Ureter (tissue), 1 donor: ENCODE results near the gene APBB1. TPM values are rescaled to one million over a fixed set of nuclear protein-coding genes. Genes with fewer than 3 reads are reported as not detected.

ENCODE experiments used
- DNase-seq: peaks from one replicate; pipeline ENCODE4 v3.0.0-alpha.2; 2020; ENCODE audit warnings: low spot score
- total RNA-seq: library from RNA; stranded (reverse); gene quantifications from one replicate; pipeline ENCODE4 v1.2.4, GENCODE V29; 2023
- donor health status: DM: yes; HTN: yes; CAD: no.

APBB1 gene
- total RNA-seq, 1 donor from 2014 or later, result 24.9 TPM

DNA sequence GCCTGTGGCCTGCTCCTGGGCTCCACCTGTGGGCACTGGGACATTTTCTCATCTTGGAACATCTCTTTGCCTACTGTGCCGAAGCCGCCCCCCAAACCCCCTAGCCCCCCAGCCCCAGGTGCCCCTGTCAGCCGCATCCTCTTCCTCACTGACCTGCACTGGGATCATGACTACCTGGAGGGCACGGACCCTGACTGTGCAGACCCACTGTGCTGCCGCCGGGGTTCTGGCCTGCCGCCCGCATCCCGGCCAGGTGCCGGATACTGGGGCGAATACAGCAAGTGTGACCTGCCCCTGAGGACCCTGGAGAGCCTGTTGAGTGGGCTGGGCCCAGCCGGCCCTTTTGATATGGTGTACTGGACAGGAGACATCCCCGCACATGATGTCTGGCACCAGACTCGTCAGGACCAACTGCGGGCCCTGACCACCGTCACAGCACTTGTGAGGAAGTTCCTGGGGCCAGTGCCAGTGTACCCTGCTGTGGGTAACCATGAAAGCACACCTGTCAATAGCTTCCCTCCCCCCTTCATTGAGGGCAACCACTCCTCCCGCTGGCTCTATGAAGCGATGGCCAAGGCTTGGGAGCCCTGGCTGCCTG lies 27.3 kb downstream of the APBB1 start:
- no peak for DNase-seq

DNA sequence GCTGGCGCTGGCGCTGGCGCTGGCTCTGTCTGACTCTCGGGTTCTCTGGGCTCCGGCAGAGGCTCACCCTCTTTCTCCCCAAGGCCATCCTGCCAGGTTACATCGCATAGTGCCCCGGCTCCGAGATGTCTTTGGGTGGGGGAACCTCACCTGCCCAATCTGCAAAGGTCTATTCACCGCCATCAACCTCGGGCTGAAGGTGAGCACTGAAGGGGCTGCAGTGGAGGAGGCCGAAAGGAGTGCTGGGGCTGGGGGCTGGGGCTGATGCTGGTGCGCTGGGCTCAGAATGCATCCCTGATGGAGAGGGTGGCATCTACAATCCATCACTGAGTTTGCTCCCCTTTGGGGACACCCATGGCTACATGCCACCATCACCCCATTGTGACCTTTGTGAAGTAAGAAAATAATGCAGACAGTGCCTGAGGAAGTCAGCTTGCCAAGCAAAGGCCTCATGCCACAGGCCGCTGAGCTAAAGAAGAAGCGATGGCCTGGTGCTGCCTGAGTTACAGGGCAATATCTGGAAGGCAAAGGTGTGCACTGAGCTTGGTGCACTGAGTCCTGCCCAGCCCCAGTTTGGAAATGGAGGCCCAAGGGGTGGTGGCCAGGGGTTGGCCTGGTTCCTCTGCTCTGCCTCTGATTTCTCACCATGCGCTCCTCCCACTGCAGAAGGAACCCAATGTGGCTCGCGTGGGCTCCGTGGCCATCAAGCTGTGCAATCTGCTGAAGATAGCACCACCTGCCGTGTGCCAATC lies 28.0 kb downstream of the APBB1 start:
- no peak for DNase-seq

DNA sequence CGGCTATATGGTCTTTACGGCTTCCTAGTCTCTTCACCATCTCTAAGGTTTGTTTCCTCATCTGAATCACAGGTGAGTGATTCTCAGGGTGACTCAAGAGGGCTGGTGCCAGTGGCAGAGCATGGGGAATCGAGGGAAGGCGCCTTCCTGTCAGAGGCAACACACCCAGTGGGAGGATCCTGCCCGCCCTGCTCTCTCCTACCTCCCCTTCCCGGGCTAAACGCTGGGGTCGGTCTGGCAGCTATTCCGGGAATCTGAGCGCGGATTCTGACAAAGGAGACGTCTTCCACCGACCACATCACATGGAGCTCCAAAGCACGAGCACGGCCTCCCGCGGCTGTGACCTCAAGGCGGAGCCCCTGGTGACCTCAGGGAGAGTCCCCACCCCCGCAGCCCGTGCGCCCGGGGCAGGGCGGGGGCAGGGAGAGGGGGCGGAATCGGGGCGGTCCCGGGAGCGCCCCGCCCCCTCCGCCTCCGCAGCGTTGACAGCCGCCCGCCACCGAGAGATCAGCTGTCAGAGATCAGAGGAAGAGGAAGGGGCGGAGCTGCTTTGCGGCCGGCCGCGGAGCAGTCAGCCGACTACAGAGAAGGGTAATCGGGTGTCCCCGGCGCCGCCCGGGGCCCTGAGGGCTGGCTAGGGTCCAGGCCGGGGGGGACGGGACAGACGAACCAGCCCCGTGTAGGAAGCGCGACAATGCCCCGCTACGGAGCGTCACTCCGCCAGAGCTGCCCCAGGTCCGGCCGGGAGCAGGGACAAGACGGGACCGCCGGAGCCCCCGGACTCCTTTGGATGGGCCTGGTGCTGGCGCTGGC lies 28.8 kb downstream of the APBB1 start, which contains the start of gene SMPD1:
Gene SMPD1, plus strand, starts transcription at position 570 of the 813 bp plus-strand sequence. Its CDS starts 125 bp downstream, at position 695.
- DNase-seq, result peak; percentile 94

DNA sequence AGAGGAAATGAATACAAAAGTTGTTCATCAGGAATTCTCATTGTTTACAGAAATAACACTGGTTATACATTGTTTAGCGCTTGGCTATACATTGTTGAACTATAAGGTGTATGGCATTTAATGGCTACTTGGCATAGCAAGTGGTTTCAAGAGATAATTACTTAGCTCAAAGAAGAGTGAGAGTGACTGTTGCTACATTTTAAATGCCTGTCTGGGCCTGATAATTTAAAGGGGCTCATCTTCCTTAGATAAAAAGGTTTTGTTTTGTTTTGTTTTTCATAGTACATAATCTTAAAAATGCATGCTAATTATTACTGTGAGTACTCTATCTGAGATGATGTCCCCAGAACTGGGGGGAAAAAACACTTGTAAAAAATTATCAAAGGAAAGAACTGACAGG lies 30.1 kb downstream of the APBB1 start:
- no peak for DNase-seq

DNA sequence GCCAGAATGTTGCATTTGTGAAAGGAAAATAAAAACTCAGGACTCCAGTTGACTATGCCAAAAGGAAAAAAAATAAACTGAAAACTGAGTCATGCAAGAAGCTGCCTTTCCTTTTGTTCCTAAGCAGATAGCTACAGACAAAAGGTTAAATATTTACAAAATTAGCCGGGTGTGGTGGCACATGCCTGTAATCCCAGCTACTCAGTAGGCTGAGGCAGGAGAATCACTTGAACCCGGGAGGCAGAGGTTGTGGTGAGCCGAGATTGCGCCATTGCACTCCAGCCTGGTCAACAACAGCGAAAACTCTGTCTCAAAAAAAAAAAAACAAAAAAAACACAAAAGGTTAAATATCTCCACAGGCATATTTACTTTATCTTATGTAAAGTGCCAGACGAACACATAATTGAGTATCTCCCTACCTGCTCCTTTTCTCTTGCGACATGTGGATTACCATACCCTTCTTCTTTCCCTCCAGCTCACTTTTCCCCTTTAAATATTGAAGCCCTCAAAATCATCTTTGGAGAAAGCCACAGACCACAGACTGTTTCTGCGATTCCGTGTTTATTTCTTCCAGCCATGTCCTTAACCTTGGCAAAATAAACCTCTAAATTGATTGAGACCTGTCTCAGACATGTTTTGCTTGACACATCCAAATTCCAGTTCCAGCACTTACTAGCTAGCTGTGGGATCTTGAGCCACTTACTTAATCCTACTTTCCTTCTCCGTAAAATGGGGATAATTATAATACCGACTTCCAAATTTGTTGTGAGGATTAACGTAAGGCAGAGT lies 30.9 kb downstream of the APBB1 start:
- DNase-seq, result no peak

DNA sequence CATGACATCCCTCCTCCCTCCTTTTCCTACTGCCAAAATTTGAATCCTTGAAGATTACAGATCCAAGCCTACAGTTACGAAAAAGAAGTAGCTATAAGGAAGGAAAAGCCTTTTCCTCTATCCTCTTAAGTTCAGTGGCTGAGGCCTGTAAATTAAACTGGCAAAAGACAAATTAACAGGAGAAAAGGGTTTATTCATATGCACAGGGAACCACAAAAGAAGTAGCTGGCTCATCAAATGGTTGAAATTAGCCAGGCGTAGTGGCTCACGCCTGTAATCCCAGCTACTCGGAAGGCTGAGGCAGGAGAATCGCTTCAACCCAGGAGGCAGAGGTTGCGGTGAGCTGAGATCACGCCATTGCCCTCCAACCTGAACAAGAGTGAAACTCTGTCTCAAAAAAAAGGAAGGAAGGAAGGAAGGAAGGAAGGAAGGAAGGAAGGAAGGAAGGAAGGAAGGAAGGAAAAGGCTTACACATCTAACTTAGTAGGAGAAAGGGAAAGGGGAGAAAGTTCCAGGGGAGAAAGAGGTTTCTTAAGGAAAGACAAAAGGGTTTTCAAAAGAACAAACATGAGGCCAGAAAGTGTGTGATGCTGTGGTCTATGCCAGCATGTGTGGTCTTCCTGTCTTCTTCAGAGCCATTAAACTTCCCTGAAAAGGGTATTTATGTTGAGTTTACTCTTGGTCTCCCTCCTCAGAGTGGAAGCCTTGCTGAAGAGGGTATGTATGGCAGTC lies 33.7 kb downstream of the APBB1 start:
- DNase-seq, result no peak

DNA sequence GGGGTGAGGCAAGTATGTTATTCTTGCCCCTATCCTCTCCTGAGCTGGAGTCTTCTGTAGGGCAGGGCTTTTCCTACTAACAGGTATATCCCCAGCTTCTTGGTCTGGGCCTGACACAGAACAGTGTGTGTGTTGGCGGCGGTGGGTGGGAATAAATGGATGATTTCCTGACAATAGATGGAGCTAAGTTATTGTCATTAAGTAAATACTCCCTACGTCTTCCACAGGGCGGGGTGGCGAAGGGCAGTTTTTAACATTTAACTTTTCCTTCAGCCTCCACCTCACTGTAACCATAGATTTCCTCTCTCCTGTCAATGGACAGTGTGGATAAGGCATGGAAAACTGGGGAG lies 40.3 kb downstream of the APBB1 start:
- no peak for DNase-seq

DNA sequence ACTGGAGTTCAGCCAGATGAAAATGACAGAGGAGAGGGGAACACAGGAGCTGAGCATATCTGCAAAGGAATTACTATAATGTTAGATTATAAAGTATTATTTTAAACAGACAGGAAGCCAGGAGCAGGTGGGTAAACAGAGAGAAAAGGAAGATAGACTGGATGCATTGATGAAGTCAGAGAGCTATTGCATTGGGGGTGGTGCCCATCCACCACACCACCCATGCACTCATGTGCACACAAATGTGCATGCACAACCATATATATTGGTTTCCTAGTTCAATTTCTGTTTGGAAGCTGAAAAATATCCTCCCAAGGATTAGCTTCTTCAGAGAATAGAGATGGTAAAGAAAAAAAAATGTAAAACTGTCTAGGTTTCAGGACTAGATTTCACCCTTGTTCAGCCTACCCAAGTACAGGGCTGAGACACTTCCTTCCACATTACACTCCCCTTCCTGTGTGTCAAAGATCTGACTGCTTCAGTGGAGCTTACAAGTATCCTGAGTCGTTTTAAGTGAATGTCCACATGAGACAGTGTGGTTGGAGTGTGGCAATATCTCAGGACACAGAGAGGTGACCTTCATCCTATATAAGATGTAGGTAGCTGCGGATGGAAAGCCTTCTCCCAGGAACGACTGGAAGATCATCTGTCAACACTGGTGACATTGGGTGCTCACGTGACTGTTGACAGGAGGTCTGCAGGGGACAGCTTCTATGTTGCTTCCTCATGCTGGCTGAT lies 40.8 kb downstream of the APBB1 start:
- DNase-seq, result no peak

DNA sequence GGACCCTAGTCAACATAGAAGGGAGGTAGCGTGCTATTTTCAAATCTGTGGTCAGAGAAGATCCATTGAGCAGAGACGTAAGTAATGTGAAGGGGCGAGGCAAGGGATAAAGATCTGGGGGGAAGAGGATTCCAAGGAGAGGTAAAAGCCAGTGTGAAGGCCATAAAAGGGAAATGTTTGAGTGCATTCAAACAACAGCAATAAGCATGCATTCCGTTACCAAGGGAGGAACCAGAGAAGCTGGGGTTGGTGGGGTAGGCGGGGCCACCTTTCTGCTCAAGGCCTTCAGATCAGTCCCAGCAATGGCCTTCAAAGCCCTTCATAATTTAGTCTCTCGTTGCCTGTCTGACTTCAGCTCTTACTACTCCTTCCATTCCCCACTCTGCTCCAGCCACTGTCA lies 47.1 kb downstream of the APBB1 start:
- no peak for DNase-seq

DNA sequence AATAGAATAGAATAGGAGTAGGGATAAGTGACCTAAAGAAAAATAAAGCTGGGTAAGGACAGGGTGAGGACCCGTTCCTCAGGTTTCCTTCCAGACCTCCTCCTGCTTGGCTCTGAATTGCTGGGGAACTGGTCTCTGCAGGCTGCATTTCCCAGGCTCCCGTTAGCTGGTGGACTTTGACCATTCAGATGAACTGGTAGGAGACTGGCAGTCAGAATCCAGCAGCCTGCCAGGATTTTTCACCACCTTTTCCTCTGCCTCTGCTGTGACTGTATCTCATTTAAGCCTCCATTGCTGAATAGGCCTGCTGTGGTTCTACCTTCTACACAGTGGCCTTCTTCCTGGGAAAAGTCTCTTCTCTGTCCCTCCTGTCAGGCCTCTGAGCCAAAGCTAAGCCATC lies 53.2 kb downstream of the APBB1 start:
- no peak for DNase-seq

DNA sequence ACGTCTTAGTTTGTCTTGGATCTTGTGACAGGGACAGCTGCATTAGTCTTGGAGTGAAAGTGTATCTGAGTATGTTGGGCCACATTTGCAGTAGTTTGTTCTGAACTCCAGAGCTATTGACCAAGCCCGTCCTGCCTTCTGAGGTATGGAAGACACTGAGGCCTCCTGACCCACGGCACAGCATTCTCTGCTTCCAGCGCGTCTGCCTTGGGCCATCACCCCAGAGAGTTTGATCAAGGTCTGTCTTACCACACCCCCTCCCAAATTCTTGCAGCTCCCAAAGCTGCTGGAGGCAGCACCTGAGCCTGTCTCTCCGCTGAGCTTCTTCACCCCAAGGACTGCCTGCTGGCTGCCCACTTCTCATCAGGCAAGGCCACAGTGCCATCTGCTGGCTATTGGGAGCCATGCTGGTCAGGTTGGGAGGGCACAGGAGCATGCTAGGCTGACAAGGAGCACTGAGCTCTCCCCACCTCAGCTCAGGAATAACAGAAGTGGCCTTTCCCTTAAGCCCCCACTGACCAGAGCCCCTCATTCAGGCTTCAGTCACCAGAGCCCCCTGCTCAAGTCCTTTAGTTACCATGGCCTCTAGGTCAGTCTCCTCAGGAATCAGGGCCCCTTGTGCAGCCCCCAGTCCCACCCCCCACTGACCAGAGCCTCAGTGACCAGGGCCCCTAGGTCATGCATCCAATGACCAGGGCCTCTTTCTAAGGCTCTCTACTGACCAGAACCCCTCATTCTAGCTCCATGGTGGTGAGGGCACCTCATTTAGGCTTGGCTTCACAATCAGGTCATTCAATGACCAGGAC lies 55.8 kb downstream of the APBB1 start:
- peak; percentile 79 for DNase-seq

DNA sequence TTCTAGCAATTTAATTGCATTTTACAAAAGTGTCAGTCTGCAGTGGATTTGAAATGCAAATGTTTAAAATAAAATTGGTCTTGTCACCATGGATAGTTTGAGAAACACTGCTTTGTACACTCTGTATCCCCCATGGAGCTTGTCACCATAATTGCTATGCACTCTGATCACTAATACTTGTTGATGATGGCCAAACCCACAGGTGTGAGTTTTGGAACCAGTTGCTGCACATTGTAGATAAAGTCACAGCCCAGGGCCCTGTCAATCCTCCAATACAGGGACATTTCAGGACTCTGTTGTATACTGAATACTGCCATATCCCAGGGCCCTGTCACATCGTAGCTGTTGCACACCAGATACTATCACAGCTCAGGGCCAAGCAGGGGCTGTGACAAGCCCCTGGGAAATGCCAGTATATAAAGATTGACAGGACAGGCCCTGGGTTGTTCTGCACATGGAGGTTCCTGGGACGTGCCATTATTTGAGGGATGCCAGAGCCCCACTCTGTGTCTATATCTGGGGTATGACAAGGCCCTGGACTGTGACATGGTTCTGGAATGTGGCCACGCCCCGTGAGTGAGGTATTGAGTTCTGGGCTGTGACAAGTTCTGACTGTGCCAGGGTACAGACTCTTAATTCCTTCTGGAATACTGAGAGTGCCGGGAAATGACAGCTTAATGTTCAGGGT lies 56.6 kb downstream of the APBB1 start:
- no peak for DNase-seq

DNA sequence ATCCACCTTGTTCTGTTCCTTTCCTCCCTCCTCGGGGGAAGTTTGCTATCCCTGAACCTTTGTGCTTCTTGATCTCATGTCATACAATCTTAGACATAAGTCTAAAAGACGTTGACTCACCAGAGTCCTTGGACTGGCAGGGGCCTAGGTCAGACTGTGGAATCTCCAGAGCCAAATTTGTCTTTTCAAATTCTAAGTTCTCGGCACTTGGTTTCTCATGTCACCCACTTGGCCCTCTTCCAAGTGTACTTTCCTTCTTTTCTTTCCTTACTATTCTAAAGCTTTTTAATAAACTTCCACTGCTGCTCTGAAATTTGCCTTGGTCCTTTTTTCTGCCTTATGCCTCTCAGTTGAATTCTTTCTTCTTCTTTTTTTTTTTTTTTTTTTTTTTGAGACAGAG lies 58.7 kb downstream of the APBB1 start:
- DNase-seq, result no peak

DNA sequence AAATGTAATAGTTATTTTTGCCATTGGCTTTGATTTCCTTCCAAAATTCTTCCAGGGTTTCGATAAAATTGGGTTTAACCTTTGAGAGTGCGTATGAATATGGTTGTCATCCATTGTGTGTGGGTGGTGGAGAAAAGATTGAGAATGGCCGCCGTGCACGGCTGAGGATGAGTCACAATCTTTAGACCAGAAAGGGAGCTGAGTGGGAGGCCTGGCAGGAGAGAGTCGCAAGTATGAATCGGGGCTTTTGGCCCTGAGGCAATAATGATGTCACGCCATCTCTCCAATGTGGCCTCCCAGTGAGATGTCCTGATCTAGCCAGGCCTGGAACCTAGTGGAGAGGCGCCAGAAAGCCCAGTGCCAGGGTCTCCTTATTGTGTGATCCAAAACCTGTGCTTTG lies 61.7 kb downstream of the APBB1 start:
- peak; percentile 48 for DNase-seq

DNA sequence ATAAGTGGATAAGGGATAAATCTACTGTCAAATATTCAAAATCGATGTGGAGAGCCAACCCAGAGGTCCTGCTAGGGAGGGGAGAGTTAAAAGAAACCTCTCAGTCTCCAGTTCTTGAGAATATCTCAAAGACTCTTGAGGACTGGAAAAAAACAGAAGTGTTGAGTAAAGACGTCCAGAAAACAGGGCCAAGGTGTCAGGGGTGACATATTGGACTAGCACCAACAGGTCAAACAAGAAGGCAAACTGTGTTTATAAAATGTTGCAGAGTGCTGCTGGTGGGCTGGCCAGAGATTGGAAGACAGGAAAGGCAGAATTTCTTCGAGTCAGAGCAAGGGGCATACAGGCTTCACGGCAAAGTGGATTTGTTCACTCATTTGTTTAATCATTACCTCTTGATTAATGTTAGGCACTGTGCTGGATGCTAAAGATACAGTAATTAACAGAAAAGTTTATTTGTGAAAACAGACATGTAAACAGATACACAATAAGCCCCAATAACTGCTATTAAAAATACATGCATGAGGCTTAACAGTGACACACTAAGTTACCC lies 62.3 kb downstream of the APBB1 start:
- DNase-seq, result no peak

DNA sequence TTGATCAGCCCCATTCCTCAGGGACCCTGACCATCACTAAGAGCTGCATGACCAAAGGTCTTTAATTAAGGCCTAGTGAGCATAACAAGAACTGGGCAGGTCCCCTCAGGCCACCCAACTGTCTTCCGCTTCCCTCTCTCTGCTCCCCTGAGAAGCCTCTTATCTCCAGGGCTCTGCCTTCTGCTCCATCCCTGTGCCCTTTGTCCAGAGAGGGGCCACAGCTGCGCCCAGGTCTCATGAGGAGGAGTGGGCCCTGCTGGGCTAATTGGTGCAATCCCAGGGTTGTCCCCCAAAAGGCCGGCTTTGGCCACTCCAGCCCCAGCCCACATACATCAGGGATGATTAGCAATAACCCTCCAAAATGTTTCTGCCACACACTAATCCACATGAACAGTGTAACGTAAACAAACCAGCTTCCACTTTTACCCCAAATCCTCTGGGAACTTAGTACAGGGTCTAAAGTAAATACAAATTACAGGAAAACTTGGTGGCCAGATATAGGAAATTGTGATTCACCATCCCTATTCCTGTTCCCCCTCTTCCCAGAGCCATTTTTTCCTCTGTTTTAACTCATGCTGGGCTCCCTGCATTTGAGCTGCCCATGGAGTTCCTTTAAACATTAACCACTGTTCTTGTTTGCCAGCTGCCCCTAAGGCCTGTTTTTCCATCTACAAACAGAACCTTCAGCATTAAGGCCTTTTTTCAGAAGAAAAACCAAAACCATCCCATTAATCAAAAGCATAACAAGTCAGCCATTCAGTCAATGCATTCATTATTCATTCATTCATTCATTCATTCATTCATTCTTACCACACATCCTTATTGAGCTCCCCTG lies 64.0 kb downstream of the APBB1 start:
- DNase-seq, result no peak

DNA sequence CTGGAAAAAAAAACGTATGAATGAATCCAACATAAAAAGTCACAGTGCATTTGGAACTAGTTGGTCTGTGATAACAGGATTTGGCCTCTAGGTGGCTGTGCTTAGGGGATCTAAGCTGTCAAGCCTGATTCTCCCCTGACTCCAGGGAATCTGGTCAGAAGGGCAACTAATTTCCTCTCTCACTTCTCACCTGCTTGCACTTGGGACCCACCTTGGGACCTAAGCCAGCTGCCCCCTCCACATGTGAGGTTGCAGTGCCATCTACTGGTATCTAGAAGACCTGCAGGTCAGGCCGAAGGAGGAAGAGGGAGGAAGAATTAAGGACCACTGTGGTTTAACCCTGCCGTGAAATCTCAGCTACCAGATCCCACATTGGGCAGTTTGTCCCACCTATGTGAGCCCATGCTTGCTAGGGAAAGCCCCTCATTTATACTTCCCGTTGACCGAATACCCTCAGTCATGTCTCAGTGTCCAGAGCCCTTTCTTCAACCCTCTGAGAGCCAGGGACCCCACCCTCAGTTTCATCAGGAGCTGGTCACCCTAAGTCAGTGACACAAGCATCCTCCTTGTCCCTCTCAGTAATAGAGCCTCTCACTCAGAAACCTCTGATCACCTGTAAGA lies 65.4 kb downstream of the APBB1 start:
- DNase-seq, result peak; percentile 46
